Prostate gland (tissue), 2 donors: Measurements from ENCODE around the gene TRABD.

ENCODE experiments used
- CTCF ChIP-seq, 4 experiments: fragments of 200-600 bp in 2 of 4; fragments of 450-650 bp in 2 of 4; sonication (generic) in 2 of 4; IDR thresholded peaks; 1 replicate in 3 of 4; 2 replicates in 1 of 4; pipeline ENCODE4 v1.5.1; 2016 to 2019; ENCODE audit warnings: antibody characterized with exemption in 4 of 4, mild to moderate bottlenecking in 2 of 4, moderate library complexity in 2 of 4
- POLR2A ChIP-seq: fragments of 450-650 bp; IDR thresholded peaks from one replicate; pipeline ENCODE4 v1.6.1; 2016; ENCODE audit warnings: antibody characterized with exemption, mild to moderate bottlenecking
- POLR2AphosphoS5 ChIP-seq: sonication (generic); formaldehyde crosslinking; IDR thresholded peaks from one replicate; pipeline ENCODE4 v1.6.1; 2017; ENCODE audit warnings: antibody characterized with exemption

- peak; percentile 12 for TF ChIP-seq POLR2AphosphoS5
- no peak for TF ChIP-seq CTCF (IDR thresholded peaks at IDR 0.05)
- TF ChIP-seq POLR2A = no peak
These were observed 62.0 kb downstream of the TRABD start for GRCh38 chr22:50247748-50248147.
